Activated CD8-positive, alpha-beta memory T cell treated with anti-CD3 and anti-CD28 coated beads, Interleukin-2, amount 10 ng/mL, durations not matched to agents 7 days and 5 days (primary cell): ENCODE data around the gene VSIG10L2. TPM values are rescaled to one million over a fixed set of nuclear protein-coding genes. Genes with fewer than 3 reads are reported as not detected.
"Not testable (repeated sequence)": the region's sequence is repeated elsewhere in the genome, so short reads cannot be mapped to it uniquely, and the experiment has no call there.

Source experiments
- ATAC-seq: fragments of 150-1000 bp; cut with Tn5 transposase; one replicate; pipeline ENCODE4 v1.10.0; 2021; ENCODE audit warnings: moderate library complexity
- CTCF ChIA-PET: fragments of 350-600 bp; sonication (Branson Sonifier 250); formaldehyde crosslinking; loops from one replicate; lab custom pipeline; 2021; ENCODE audit warnings: antibody characterized with exemption; lab: Charles Lee
- DNase-seq: peaks from one replicate; pipeline ENCODE4 v3.0.0-alpha.2; 2020
- H3K27ac Mint-ChIP-seq: one replicate; pipeline ENCODE4 v1.8.0; 2021; ENCODE audit warnings: mild to moderate bottlenecking, mixed read lengths
- H3K27me3 Mint-ChIP-seq: one replicate; pipeline ENCODE4 v1.8.0; 2021; ENCODE audit warnings: mixed read lengths
- H3K36me3 Mint-ChIP-seq: one replicate; pipeline ENCODE4 v1.8.0; 2021; ENCODE audit warnings: mild to moderate bottlenecking, mixed read lengths
- H3K4me1 Mint-ChIP-seq: one replicate; pipeline ENCODE4 v1.8.0; 2021; ENCODE audit warnings: mixed read lengths
- H3K4me3 Mint-ChIP-seq: one replicate; pipeline ENCODE4 v1.8.0; 2021; ENCODE audit warnings: mild to moderate bottlenecking, moderate library complexity, mixed read lengths
- H3K9me3 Mint-ChIP-seq: one replicate; pipeline ENCODE4 v1.8.0; 2022; ENCODE audit warnings: low read depth, mixed read lengths
- total RNA-seq, 2 experiments: library from RNA; stranded (reverse); gene quantifications; one replicate each; pipeline ENCODE4 v1.2.3, GENCODE V29; 2021

Gene VSIG10L2
- not detected for total RNA-seq

DNA sequence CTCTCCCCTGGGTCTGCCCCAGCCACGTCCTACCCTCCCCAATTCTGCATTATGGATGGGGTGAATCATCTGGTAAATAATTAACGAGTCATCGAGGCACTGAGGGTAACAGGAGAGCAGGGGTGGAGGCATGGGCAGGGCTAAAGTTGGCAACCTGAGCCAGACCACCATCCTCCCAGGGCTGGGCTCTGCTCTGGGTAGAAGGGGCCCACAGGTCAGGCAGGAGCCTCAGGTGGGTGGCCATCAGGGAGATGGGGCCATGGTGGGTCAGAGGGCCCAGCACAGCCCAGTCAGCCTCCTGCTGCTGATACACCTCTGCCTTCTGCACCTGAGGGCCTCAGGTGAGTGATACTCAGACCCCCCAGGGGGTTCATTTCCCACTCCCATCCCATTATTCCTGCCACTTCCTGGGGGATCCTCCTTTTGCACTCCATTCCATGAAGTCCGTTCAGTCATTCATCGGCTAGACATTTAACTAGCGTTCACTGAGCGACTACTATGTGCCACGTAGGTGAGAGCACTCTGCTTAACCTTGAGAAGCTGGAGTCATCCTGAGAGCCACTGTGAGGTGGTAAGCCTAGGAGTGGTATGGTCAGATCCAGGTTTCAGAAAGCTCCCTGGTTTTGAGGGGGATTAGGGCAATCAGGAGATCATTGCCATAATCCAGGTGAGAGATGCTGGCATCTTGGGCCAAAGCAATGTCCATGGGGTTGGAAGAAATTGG is at the start of gene VSIG10L2:
Gene VSIG10L2, plus strand, starts transcription at position 248 of the 724 bp plus-strand sequence. Its CDS starts 12 bp downstream, at position 260.
- CTCF ChIA-PET: interaction anchor here (1.0 kb wide), 1 partner anchor 13 kb away, joined by 3 read pairs; no protein-coding TSS in a partner anchor

DNA sequence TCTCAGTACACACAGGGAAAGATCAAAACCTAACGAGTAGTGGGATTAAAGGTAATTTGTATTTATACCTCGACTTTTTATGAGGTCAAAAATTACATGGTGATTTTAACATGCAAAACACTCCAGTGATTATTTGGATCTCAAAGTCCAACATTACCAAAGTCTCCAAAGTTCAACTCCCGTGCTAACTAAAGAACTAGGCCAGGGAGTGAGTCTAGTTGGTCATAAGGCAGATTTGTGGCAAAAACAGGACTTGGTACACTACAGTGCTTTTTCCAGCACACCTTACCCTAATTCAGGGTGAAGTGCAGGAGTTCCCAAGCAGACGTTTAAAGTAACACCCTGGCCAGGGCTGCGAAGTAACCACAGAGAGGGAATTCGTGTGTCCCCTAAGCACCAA is 44.0 kb upstream of the VSIG10L2 start:
- Mint-ChIP-seq H3K4me1 (peaks cover 49% of the 10 kb centered on the region), H3K27ac (peak overlapping the region; percentile 43), H3K4me3 (peak overlapping the region; percentile 99), H3K27me3 (peaks cover 31% of the 10 kb centered on the region), H3K36me3 (peaks cover 25% of the 10 kb centered on the region), H3K9me3 (no peaks in the 10 kb centered on the region)
- CTCF ChIA-PET: interaction anchor here (1.5 kb wide), 1 partner anchor 304 kb away, joined by 3 read pairs; no protein-coding TSS in a partner anchor
- DNase-seq (no peak), ATAC-seq (no peak)

More for the DNA sequence above, at the start of gene VSIG10L2:
- ATAC-seq: no peak
- Mint-ChIP-seq H3K36me3 (no peaks in the 10 kb centered on the region), H3K4me1 (peaks cover 2% of the 10 kb centered on the region), H3K27ac (no peak within 1 kb of the TSS), H3K27me3 (peaks cover 3% of the 10 kb centered on the region), H3K4me3 (no peak within 1 kb of the TSS), H3K9me3 (no peaks in the 10 kb centered on the region)
- peak; percentile 29 for DNase-seq

DNA sequence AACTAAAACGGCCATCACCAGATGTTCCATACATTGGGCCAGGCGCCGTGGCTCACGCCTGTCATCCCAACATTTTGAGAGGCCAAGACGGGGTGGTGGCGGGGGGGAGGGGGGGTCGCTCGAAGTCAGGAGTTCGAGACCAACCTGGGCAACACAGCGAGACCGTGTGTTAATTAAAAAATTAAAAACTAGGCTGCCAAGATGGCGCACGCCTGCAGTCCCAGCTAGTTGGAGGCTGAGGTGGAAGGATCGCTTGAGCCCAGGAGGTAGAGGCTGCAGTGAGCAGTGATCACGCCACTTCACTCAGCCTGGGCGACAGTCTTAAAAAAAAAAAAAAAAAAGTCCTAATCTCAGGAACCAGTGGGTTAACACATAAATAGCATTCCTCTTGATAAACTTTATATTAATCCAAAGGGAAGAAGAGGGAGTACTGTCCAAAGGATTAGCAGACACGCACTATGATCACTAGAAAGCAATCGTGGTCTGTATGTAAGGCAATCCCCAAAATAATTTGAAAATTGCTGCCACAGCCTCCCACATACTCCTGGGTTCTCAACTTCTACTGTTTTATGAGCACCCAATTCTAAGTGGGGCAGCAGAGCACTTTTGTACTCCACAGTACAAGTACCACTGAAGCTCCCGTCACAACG is 43.4 kb upstream of the VSIG10L2 start:
- H3K9me3 Mint-ChIP-seq: no peaks in the 10 kb centered on the region
- ATAC-seq (no peak), DNase-seq (no peak)
- H3K27me3 Mint-ChIP-seq: peaks cover 32% of the 10 kb centered on the region
- H3K4me1 Mint-ChIP-seq: peaks cover 46% of the 10 kb centered on the region
- peak overlapping the region; percentile 88 for H3K27ac Mint-ChIP-seq
- CTCF ChIA-PET: interaction anchor here (1.0 to 2.4 kb wide), 5 partner anchors 15 to 333 kb away, joined by 3 to 26 read pairs (median 4); partner anchors contain the start of genes EI24 and HYLS1
- peak overlapping the region; percentile 99 for H3K4me3 Mint-ChIP-seq
- peaks cover 25% of the 10 kb centered on the region for H3K36me3 Mint-ChIP-seq

DNA sequence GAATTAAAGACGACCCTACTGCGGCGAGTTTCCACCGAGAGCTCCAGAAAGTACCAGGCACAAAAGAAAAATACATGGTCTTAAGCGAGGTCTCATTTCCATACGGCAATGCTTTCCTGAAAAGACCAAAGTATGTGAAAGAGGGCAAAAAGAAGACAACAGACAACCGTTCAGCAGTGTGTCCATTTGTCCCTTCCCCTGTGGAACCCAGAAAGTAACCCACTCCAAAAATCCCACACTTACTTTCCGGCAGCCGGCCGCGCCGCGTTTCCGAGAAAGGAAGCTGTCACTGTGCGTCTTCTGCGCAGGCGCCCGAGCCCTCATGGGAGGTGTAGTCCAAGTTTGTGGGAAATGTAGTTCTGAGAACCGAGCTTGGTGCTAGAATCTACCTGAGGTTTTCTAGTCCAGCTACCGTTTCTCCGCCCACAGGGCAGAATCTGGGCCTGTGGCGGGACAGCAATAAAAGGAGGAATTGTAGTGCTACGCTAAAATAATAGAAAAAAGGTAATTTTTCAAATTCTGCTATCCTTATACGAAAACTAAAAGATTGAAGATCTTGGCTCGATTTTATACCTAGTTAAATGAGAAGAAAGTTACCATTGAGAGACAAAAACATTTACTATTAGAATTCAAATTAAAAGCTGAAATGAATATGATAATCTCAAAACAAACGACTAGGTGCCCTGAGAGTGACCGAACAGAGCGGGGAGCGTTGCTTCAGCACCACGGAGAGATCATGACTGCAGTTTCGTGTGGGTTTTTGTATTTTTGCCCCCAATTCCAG is 42.7 kb upstream of the VSIG10L2 start, which contains the start of gene PUS3:
Gene PUS3, minus strand, starts transcription at position 280 of the 784 bp plus-strand sequence. CDS start 6,922 bp downstream, outside the sequence.
- H3K27ac Mint-ChIP-seq: peak within 1 kb of the TSS; percentile 88
- peaks cover 21% of the 10 kb centered on the region for H3K36me3 Mint-ChIP-seq
- H3K9me3 Mint-ChIP-seq: no peaks in the 10 kb centered on the region
- H3K4me1 Mint-ChIP-seq: peaks cover 39% of the 10 kb centered on the region
- CTCF ChIA-PET: interaction anchor here (1.0 to 2.4 kb wide), 5 partner anchors 16 to 334 kb away, joined by 3 to 26 read pairs (median 4); partner anchors contain the start of genes EI24 and HYLS1
- DNase-seq (peak; percentile 93), ATAC-seq (peak; percentile 96)
- H3K27me3 Mint-ChIP-seq: peaks cover 39% of the 10 kb centered on the region
- H3K4me3 Mint-ChIP-seq: peak within 1 kb of the TSS; percentile 99

DNA sequence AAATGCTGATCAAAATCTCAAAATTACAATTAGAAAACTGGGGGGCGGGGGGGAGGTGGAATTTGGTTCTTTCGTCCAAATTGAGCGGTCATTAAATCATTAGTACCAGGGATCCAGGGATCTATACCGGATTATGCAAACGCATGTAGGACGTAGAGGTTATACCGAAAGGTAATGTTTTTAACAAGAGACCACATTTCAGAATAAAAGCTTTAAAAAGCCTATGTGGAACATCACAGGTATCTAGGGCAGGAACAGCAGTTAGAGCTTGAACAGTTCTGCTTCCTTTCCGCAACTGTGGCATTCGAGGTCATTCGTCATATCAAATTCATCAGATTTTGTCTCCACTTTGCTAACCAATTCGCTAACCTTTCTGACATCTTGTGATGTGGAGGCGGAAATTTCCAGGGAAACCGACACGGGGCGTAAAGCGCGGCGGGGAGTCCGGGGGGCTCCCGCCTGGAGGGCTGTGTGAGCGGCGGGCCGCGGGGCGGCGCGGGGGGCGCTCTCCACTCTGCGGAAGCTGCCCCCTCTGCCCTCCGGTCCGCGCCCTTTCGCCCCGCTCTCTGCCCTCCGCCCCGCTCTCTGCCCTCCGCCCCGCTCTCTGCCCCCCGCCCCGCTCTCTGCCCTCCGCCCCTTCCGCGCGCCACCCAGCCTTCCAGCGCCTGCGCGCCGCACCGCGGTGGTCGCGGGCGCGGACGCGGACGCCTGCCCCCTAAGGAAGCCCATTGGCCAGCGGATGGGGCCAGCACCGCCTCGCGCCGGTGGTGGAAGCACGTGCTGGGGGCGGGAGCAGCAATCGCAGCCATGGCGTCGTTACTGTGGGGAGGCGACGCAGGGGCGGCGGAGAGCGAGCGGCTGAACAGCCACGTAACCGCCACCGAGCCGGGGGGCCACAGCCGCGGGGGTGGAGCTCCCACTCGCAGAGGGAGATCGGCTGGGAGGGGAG is 41.9 kb upstream of the VSIG10L2 start, which contains the start of gene DDX25:
Gene DDX25, plus strand, starts transcription at position 798 of the 949 bp plus-strand sequence. Its CDS starts 10 bp downstream, at position 808.
- Mint-ChIP-seq H3K27me3 (peaks cover 48% of the 10 kb centered on the region), H3K9me3 (no peaks in the 10 kb centered on the region), H3K36me3 (peaks cover 20% of the 10 kb centered on the region), H3K4me3 (peak within 1 kb of the TSS; percentile 99), H3K4me1 (peaks cover 38% of the 10 kb centered on the region), H3K27ac (no peak within 1 kb of the TSS)
- no peak for DNase-seq
- ATAC-seq: no peak
- CTCF ChIA-PET: interaction anchor here (1.0 to 2.4 kb wide), 3 partner anchors 17 to 335 kb away, joined by 3 to 26 read pairs (median 6); partner anchors contain the start of genes EI24 and HYLS1

DNA sequence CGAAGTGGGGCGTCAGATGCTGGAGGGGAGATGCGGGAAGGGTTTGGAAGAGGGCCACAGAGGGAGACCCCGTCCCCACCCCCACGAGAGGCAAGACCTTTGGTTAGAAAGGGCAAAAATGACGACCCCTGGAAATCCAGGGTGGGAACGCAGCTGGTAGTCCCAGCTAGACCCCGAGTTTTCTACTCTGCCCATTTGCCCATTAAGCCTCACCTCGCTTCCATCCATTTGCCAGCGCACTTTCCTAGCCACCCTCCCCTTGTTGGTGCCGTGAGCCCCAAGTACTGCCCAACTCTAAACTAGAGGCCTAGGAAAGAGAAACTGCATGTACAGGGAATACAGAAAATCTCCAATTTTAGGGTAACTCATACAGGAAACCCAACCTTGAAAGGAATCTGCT is 41.2 kb upstream of the VSIG10L2 start:
- peaks cover 13% of the 10 kb centered on the region for H3K36me3 Mint-ChIP-seq
- ATAC-seq: no peak
- CTCF ChIA-PET: interaction anchor here (2.4 kb wide), 1 partner anchor 17 kb away, joined by 26 read pairs; the partner anchor contains the start of gene HYLS1
- peaks cover 51% of the 10 kb centered on the region for H3K27me3 Mint-ChIP-seq
- peaks cover 34% of the 10 kb centered on the region for H3K4me1 Mint-ChIP-seq
- no peak overlapping the region for H3K27ac Mint-ChIP-seq
- peak overlapping the region; percentile 22 for H3K4me3 Mint-ChIP-seq
- DNase-seq: no peak
- no peaks in the 10 kb centered on the region for H3K9me3 Mint-ChIP-seq

DNA sequence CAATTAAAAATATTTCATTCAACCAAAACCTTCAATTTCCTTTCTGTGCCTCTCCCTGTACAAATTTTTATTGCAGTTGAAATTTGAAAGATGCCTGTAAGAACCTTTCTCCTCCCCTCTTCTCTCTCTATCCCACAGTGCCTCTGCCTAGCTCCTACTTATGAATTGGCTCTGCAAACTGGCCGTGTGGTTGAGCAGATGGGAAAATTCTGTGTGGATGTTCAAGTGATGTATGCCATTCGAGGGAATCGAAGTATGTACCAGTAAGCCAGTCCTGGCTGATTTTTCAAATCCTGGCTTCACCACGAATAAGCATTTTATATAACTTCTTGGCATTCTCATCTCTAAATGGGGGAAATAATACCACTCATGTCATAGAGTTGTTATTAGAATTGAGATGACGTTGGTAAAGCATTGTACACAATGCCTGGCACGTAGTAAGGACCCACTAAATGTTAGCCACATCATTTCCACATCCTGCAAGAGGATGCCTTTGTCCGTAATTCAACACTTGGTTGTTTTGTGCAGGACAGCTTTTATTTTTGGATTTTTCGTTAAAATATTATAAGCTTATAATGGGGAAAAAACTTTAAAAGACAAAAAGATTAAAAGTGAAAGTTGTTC is 35.5 kb upstream of the VSIG10L2 start:
- CTCF ChIA-PET: interaction anchor here (0.6 kb wide), 1 partner anchor 23 kb away, joined by 4 read pairs; no protein-coding TSS in a partner anchor

DNA sequence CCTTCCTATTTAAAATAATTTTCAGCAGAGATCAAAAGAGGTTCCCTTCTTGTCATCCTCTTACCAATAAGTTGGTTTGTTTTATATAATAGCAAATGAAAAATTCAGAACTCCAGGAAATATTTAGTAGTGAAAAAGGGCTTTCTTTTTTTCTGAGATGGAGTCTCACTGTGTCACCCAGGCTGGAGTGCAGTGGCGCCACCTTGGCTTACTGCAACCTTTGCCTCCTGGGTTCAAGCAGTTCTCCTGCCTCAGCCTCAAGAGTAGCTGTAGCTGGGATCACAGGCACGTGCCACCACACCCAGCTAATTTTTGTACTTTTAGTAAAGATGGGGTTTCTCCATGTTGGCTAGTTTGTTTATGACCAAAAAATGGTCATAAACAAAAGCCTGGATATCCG is 31.2 kb upstream of the VSIG10L2 start:
- DNase-seq, H3K27ac Mint-ChIP-seq, ATAC-seq, H3K9me3 Mint-ChIP-seq, H3K36me3 Mint-ChIP-seq, H3K4me1 Mint-ChIP-seq, CTCF ChIA-PET, H3K4me3 Mint-ChIP-seq: not testable (repeated sequence)
- H3K27me3 Mint-ChIP-seq: peaks cover 47% of the 10 kb centered on the region

More for the DNA sequence above, 35.5 kb upstream of the VSIG10L2 start:
- no peaks in the 10 kb centered on the region for H3K36me3 Mint-ChIP-seq
- peaks cover 57% of the 10 kb centered on the region for H3K27me3 Mint-ChIP-seq
- no peaks in the 10 kb centered on the region for H3K9me3 Mint-ChIP-seq
- H3K4me1 Mint-ChIP-seq: peaks cover under 1% of the 10 kb centered on the region
- ATAC-seq (no peak), DNase-seq (no peak)
- no peak overlapping the region for H3K4me3 Mint-ChIP-seq
- H3K27ac Mint-ChIP-seq: no peak overlapping the region

DNA sequence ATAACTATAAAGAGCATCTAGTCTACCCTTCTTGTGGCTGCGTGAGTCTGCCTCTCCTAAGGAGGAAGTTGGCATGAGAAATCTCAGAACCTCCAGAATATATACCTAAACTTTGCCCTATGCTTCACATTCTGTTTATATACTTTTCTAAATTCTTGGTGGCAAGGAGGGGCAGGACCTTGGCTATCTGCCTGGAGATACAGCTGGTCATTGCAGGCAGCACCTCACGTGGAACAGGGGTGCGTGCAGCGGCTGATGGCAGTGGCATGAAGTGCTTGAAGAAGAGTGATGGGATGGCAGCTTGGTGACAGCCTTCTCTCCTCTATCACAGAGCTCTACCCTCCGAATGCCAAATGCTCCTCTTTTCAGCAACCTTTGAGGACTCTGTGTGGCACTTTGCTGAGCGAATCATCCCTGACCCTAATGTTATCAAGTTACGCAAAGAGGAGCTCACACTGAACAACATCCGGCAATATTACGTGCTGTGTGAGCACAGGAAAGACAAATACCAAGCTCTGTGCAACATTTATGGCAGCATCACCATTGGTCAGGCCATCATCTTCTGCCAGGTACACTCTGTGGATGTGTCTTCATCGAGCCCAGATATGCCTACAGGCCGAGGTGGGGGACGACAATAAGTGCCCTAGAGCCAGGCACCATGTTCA is 29.0 kb upstream of the VSIG10L2 start:
- H3K4me1 Mint-ChIP-seq: no peaks in the 10 kb centered on the region
- ATAC-seq (no peak), DNase-seq (no peak)
- no peak overlapping the region for H3K27ac Mint-ChIP-seq
- CTCF ChIA-PET: interaction anchor here (1.4 kb wide), 1 partner anchor 277 kb away, joined by 5 read pairs; no protein-coding TSS in a partner anchor
- peaks cover 35% of the 10 kb centered on the region for H3K27me3 Mint-ChIP-seq
- no peak overlapping the region for H3K4me3 Mint-ChIP-seq
- no peaks in the 10 kb centered on the region for H3K36me3 Mint-ChIP-seq
- no peaks in the 10 kb centered on the region for H3K9me3 Mint-ChIP-seq

DNA sequence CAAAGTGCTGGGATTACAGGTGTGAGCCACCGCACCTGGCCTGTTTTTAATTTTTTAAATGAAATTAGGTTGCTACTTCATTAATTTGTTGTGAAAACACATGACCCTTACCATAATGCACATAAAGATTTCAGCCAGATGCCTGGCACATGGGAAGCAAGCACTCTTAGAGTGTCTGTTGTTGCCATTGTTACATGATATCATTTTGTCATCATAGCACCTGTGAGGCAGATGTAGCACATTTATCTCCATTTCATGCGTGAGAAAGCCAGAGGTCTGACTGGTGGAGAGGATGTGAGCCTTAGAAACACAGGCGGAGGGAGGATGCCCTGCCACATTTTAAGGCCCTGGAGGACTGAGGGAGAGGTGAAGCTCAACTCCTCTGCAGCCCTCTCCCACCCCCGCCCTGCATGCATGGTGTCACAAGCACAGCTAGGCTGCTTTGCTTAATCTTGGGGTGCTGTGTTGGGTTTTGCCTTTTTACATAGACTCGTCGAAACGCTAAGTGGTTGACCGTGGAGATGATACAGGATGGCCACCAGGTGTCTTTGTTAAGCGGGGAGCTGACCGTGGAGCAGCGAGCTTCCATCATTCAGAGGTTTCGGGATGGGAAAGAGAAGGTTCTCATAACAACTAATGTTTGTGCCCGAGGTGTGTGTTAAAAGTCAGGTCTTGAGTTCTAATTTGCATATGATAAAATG is 27.6 kb upstream of the VSIG10L2 start:
- H3K36me3 Mint-ChIP-seq: no peaks in the 10 kb centered on the region
- peaks cover 29% of the 10 kb centered on the region for H3K27me3 Mint-ChIP-seq
- no peaks in the 10 kb centered on the region for H3K9me3 Mint-ChIP-seq
- DNase-seq (no peak), ATAC-seq (no peak)
- no peaks in the 10 kb centered on the region for H3K4me1 Mint-ChIP-seq
- no peak overlapping the region for H3K4me3 Mint-ChIP-seq
- CTCF ChIA-PET: interaction anchor here (0.7 to 1.4 kb wide), 3 partner anchors 261 to 562 kb away, joined by 3 read pairs; no protein-coding TSS in a partner anchor
- no peak overlapping the region for H3K27ac Mint-ChIP-seq
